NK-92 (cell line): ENCODE results near the gene SYCP2L.
"Not testable (repeated sequence)": the region's sequence is repeated elsewhere in the genome, so short reads cannot be mapped to it uniquely, and the experiment has no call there.

Source experiments
- DNase-seq: peaks from one replicate; lab custom pipeline; 2025; ENCODE audit not compliant: unreplicated experiment; lab: John Stamatoyannopoulos, UW

Gene SYCP2L

DNA sequence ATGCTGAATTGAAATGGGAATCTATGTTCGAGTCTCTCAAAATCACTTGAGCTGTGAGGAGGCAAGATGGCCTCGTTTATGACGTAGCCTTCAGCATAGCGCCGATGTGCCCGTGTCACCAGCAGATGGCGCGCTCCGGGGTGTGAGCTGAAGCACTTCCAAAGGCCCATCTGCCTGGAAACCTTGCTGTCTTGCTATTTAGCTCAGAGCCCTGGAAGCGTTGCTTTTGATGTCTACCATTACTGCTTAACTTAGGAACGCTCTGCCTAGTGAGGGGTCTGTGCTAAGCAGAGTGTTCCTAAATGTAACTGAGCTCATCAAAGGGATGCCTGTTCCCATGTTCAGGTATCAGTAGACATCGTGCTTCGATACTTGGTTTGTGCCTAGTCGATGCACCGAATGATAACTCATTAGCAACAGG lies 67.7 kb downstream of the SYCP2L start:
- no peak for DNase-seq

GRCh38 chr6:10956776-10957175 lies 69.9 kb downstream of the SYCP2L start:
- DNase-seq = no peak

DNA sequence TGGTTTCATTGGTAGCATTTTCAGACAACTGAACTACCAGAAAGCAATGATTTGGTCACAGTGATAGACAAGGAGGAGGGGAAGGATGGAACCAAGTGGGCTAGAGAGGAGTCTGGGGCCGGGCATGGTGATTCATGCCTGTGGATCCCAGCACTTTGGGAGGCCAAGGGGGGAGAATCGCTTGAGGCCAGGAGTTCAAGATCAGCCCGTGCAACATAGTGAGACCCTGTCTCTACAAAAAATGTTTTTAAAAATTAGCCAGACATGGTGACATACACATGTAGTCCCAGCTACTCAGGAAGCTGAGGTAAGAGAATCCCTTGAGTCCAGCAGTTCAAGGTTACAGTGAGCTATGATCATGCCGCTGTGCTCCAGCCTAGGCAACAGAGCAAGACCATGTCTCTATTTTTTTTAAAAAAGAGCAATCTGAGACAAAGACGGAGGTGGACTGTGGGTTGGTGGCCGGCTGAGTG lies 70.6 kb downstream of the SYCP2L start:
- DNase-seq = no peak

- DNase-seq = no peak
These were observed 73.3 kb downstream of the SYCP2L start for GRCh38 chr6:10960171-10960570.

DNA sequence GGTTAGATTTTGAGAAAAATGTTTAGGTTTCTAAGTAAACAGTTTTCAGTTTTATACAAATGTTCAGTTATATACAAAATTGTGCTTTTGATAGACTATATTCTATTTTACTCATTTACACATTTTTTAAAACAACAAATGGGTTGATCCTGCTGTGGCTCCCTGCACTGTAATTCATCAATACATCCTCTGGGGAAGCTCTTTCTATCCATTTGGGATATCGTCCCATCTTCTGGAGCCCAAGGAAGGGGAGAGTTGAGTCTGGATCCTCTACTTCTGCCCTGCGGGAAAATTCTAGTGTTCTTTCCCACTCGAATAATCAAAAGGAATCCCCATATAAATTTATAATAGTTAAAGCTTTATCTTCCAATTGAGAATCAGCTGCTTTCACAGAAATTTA lies 75.0 kb downstream of the SYCP2L start:
- no peak for DNase-seq

DNA sequence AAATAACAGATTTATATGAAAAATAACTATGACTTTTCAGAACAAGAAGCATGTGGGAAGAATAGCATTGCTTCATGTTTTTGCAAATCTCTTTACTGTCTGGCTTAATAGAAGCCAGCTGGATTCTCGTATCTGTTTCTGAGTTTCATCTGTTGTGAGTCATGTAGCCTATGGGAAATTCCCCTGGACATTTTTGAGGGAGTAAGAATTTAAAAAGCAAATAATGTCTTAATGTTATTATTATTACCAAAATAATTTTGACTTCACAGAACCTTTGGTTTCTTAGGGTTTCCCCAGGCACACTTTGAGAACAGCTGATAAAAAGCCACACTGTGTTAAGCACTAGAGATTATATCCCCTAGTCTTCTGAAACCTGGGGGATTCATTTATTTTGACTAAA lies 75.8 kb downstream of the SYCP2L start:
- no peak for DNase-seq

DNA sequence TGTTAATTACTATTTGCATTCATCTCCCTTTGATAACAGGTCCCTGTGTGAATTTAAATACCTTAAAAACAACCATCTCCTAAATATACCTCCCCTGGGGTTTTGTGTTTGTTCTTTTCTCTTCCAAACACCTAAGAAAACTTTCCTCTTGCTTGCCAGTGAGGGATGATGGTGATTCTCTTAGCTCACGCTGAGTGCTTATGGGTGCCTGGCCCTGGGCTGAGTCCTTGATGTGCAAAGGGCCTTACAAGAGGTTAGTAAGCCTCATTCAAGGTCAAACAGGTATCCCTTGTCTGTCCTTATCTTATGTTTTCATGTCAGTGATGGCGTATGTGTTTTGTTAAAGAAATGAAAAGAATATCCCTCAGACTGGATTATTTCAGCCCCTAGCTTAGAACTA lies 76.3 kb downstream of the SYCP2L start:
- DNase-seq = no peak

DNA sequence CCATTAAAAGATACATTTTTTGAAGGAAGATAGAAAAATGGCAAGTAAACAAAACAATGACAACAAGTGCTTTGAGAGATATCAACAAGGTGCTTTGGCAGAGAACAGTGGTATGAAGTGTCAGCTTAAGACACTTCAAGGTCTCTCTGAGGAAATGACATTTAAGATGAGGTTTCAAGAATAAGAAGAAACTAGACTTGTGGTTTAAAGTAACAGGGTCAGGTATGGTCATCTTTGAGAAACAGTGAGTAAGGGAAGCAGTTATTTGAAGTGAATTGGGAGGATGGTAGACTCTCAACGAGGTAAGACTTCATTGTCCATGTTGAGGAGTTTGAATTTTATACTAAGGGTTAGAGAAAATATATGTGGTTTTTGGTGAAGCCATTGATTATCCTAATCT lies 77.8 kb downstream of the SYCP2L start:
- DNase-seq = no peak

DNA sequence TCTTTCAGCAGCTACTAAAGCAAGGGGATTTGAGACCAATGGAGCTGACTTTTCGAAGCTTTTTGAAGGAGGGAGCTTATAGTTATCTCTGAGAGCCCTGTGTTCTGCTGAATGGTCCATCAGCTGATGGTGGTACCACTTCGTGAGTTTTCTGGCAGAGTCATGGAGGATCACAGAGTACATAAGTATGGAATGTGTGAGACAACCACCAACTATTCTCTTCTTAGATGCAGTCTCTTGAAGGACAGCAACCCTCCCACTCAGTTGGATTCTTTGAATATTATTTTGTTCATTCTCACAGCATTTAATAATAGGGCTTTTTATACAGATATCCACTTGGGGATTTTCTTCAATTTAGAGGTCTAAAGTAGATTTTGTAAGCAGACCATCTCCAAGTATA lies 81.9 kb downstream of the SYCP2L start:
- no peak for DNase-seq

DNA sequence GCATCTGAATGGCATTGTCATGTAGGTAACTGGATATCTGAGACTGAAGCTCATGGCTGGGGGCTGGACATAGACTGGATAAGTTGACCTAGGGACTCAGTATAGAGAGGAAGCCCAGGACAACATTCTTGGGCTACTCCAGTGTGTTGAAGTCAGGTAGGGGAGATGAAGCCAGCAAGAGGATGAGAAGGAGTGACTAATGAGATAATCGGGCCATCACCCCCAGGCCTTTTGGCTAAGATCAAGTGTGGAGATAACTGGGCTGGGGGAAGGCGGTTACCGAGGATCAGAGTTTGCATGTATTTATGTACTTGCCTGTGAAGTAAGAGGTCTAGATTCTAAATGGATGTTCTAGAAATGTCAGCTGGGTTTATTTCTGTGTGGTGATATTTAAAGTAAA lies 83.9 kb downstream of the SYCP2L start:
- DNase-seq = no peak

- DNase-seq = no peak
These were observed 85.3 kb downstream of the SYCP2L start for GRCh38 chr6:10972196-10972595.

DNA sequence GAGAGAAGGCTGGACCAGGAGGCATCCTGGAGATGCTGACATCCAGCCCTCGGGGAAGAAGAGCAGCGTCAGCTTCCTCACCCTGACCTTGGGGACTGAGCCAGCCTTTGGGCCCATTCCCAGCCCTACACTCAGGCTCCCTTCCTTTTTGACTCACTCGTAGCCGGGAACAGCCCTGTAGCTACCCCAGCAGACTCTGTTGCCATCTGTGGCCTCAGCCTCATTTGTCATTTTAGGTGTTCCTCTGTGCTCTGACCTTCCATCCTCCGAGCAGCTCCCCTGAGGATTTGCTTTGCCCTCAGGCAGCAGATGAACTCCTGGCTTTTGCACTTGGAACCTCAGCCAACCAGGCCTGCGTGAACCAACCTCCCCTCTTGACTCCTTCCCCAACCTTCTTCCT lies 89.7 kb downstream of the SYCP2L start:
- no peak for DNase-seq

- no peak for DNase-seq
These were observed 90.5 kb downstream of the SYCP2L start for GRCh38 chr6:10977231-10977968.

DNA sequence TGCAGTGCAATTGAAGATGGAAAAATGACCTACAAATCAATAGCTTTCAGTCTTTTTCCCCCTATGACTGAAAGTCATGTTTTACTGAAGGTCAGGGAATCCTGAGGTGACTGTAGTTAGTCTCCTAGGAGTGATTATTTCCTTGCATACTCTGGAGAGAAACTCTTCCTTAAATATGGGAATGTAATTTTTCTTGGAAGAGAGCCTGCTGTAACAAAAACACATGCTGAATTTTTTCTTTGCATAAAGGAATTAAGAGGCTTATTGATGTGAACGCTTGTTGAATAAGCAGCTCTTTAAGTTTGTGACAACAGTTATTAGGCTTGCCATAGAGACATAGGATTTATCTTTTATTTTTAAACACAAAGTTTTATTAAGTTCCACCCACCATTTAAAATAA lies 92.8 kb downstream of the SYCP2L start:
- no peak for DNase-seq

DNA sequence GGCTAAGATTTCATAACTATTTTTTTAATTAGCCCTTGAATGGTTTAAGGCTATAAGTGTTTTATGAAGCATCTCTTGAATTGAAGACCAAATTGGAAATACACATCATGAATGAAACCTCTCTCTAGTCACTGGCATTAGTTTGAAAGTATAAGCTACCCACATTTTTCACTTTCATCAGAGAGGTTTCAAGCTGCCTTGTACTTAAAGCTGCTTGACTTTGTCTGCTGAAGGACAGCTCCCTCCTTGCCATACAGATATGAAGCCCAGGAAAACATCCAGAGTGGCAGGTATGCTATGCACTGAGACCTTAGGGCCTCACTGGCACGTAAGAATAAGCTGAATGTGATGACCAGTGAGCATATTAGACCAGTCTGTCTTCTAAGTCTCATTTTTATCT lies 94.6 kb downstream of the SYCP2L start:
- no peak for DNase-seq

DNA sequence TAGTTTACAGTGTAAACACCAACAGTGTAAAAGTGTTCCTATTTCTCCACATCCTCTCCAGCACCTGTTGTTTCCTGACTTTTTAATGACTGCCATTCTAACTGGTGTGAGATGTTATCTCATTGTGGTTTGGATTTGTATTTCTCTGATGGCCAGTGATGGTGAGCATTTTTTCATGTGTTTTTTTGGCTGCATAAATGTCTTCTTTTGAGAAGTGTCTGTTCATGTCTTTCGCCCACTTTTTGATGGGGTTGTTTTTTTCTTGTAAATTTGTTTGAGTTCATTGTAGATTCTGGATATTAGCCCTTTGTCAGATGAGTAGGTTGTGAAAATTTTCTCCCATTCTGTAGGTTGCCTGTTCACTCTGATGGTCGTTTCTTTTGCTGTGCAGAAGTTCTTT lies 98.1 kb downstream of the SYCP2L start:
- not testable (repeated sequence) for DNase-seq

DNA sequence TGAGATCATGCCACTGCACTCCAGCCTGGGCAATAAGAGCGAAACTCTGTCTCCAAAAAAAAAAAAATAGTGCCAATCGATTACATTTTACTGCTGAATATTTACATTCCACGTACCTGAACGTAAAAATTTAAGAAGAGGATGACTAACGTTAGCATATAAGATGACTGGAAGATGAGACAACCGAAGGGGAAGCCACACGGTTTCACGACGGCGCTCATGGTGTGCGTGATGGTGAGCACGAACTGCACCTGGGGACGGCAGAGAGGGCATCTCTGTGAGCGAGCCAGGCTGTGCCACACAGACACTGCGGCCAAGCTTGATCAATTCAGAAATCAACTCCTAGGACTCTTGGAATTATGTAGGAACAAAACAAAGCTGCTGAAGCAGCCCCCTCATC lies 102.7 kb downstream of the SYCP2L start:
- no peak for DNase-seq

- no peak for DNase-seq
These were observed 104.3 kb downstream of the SYCP2L start for GRCh38 chr6:10991115-10991514.

- DNase-seq = no peak
These were observed 107.0 kb downstream of the SYCP2L start for GRCh38 chr6:10993896-10994295.

DNA sequence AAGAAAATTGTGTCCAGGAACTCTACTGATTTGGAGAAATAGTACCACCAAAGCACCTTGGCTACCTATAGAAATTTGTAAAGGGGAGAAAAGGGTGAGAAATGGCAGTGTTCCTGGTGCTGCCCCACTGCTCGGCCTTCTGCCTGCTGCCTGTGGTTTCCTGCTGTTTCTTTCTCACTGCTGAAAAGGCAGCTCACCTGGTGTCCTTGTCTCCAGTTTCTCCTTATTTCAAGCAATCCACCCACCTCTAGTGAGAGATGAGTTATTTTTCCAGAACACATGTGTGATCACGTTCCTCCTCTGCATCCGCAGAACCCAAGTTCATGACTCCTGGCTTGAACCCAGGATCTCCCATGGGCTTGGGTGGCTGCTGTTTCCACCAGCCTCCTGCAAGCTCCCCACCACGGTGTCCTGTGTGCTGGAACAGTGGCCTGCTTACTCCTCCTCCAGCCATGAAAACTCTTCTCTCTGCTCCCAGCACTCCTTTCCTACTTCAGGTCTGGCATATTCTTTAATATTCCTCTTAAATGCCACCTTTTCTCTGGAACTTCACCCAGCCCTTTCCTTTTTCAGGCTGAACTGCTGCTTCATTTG lies 108.4 kb downstream of the SYCP2L start:
- no peak for DNase-seq

DNA sequence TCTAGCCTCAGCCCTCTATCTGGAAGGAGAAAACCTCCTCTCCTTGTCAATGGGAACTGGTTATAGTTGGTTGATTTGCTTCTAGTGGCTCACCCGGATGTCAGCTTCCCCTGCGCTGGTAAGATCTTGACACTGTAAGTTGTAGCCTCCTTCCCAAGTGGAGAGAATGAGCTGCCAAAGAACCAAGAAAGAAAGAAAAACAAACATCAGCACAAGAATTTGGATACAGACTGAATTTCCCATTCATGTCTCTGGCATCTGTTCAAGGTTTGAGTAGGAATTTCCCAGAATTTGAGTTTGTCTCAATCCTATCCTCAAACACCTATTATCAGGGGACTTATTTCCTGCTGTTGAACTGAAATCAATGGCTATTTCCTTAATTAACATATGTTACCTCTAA lies 113.1 kb downstream of the SYCP2L start:
- DNase-seq = no peak

- DNase-seq = no peak
These were observed 115.3 kb downstream of the SYCP2L start for GRCh38 chr6:11002176-11002575.

- DNase-seq = not testable (repeated sequence)
These were observed 116.4 kb downstream of the SYCP2L start for GRCh38 chr6:11003297-11003696.
